H1 (cell line): Measurements from ENCODE around the gene PPM1M. TPM values are rescaled to one million over a fixed set of nuclear protein-coding genes. Genes with fewer than 3 reads are reported as not detected.

Experiments used
- CTCF ChIA-PET: fragments of 300-600 bp; sonication (Branson Sonifier 250); formaldehyde crosslinking; loops from one replicate; lab custom pipeline; 2021; ENCODE audit not compliant: partially characterized antibody; lab: Charles Lee
- POLR2A ChIA-PET: fragments of 300-600 bp; sonication (Branson Sonifier 250); formaldehyde crosslinking; loops from one replicate; lab custom pipeline; 2021; ENCODE audit warnings: inconsistent platforms; ENCODE audit not compliant: partially characterized antibody; lab: Charles Lee
- DNase-seq, 2 experiments: peaks; one replicate each; pipeline versions ENCODE4 v3.0.0 to v3.0.0-alpha.2; 2010 to 2022; ENCODE audit warnings: low spot score in 2 of 2, low read depth in 1 of 2, mixed read lengths in 1 of 2
- FAIRE-seq: peaks from 2 replicates; lab custom pipeline; 2011; peaks lifted over from hg19 to GRCh38; lab: Jason Lieb, UNC
- H2AFZ ChIP-seq: 2 replicates; pipeline ENCODE4 v1.8.1; 2012; ENCODE audit warnings: low read length, inconsistent platforms
- H2AK5ac ChIP-seq: 2 replicates; pipeline ENCODE4 v1.6.1; 2013; ENCODE audit warnings: low read depth, low read length
- H2BK120ac ChIP-seq: replicated peaks from 2 replicates; pipeline ENCODE3; 2013; ENCODE audit warnings: low read depth, low read length, inconsistent platforms
- H2BK12ac ChIP-seq: 2 replicates; pipeline ENCODE4 v1.6.1; 2013; ENCODE audit warnings: low read depth, low read length
- H2BK15ac ChIP-seq: 2 replicates; pipeline ENCODE4 v1.6.1; 2013; ENCODE audit warnings: low read length
- H2BK20ac ChIP-seq: 2 replicates; pipeline ENCODE4 v1.6.1; 2013; ENCODE audit warnings: low read length
- H2BK5ac ChIP-seq: 2 replicates; pipeline ENCODE4 v1.6.1; 2013; ENCODE audit warnings: low read depth, low read length
- H3K14ac ChIP-seq: 2 replicates; pipeline ENCODE4 v1.6.1; 2013; ENCODE audit warnings: inconsistent platforms; ENCODE audit not compliant: insufficient read length
- H3K18ac ChIP-seq: 2 replicates; pipeline ENCODE4 v1.6.1; 2013; ENCODE audit warnings: low read length; ENCODE audit errors: extremely low read depth
- H3K23ac ChIP-seq: 2 replicates; pipeline ENCODE4 v1.6.1; 2013; ENCODE audit warnings: inconsistent platforms; ENCODE audit not compliant: insufficient read length
- H3K23me2 ChIP-seq: 2 replicates; pipeline ENCODE4 v1.6.1; 2013; ENCODE audit warnings: low read depth, low read length
- H3K27ac ChIP-seq: 2 replicates; pipeline ENCODE4 v1.6.1; 2011; ENCODE audit warnings: low read depth, low read length, inconsistent platforms
- H3K27me3 ChIP-seq, 4 experiments: replicated peaks in 1 of 4; 1 replicate in 1 of 4; 2 replicates in 3 of 4; pipeline versions ENCODE4 v1.6.1 to v1.8.1; 2011 to 2013; ENCODE audit warnings: low read length in 3 of 4, mild to moderate bottlenecking in 3 of 4, inconsistent platforms in 2 of 4, mixed read lengths in 2 of 4, moderate library complexity in 1 of 4; ENCODE audit not compliant: control insufficient read depth in 3 of 4, insufficient read depth in 3 of 4; ENCODE audit errors: extremely low read depth in 1 of 4
- H3K36me3 ChIP-seq, 4 experiments: 2 replicates each; pipeline versions ENCODE4 v1.6.1 to v1.8.1; 2011 to 2013; ENCODE audit warnings: mild to moderate bottlenecking in 4 of 4, low read length in 3 of 4, moderate library complexity in 2 of 4, control low read depth in 1 of 4, inconsistent platforms in 1 of 4; ENCODE audit not compliant: insufficient read depth in 4 of 4, control insufficient read depth in 2 of 4
- H3K4ac ChIP-seq: replicated peaks from 2 replicates; pipeline ENCODE3; 2013; ENCODE audit warnings: low read length, low read depth, mixed read lengths, inconsistent platforms; ENCODE audit not compliant: insufficient read length
- H3K4me1 ChIP-seq, 4 experiments: replicated peaks in 1 of 4; 1 replicate in 1 of 4; 2 replicates in 3 of 4; pipeline versions ENCODE4 v1.6.1 to v1.8.1; 2011 to 2013; ENCODE audit warnings: low read length in 3 of 4, inconsistent platforms in 2 of 4, mixed read lengths in 1 of 4; ENCODE audit not compliant: insufficient read depth in 4 of 4, control insufficient read depth in 3 of 4
- H3K4me2 ChIP-seq, 2 experiments: 2 replicates each; pipeline versions ENCODE4 v1.6.1 to v1.8.1; 2011 to 2013; ENCODE audit warnings: low read depth in 2 of 2, low read length in 2 of 2, control low read depth in 1 of 2, inconsistent platforms in 1 of 2, mild to moderate bottlenecking in 1 of 2; ENCODE audit not compliant: insufficient read depth in 1 of 2
- H3K4me3 ChIP-seq, 4 experiments: fragments of 200-600, 300-600 bp in 1 of 4; sonication (generic), shearing (Covaris generic), sonication (Bioruptor Twin) in 1 of 4; 2 replicates each; pipeline versions ENCODE4 v1.5.1 to v1.8.1; 2011 to 2016; ENCODE audit warnings: low read length in 4 of 4, low read depth in 3 of 4, control low read depth in 2 of 4, inconsistent platforms in 2 of 4, mild to moderate bottlenecking in 2 of 4, mixed read lengths in 1 of 4, moderate library complexity in 1 of 4; ENCODE audit not compliant: insufficient read depth in 2 of 4; ENCODE audit errors: extremely low read depth in 1 of 4
- H3K56ac ChIP-seq: replicated peaks from 2 replicates; pipeline ENCODE3; 2013; ENCODE audit warnings: low read depth, mild to moderate bottlenecking, mixed read lengths, low read length, inconsistent platforms; ENCODE audit not compliant: insufficient read length
- H3K79me1 ChIP-seq: 2 replicates; pipeline ENCODE4 v1.6.1; 2013; ENCODE audit warnings: low read depth, low read length, control low read depth
- H3K79me2 ChIP-seq, 2 experiments: 2 replicates each; pipeline versions ENCODE4 v1.6.1 to v1.8.1; 2012 to 2013; ENCODE audit warnings: low read length in 2 of 2, mild to moderate bottlenecking in 2 of 2, inconsistent platforms in 1 of 2; ENCODE audit not compliant: insufficient read depth in 2 of 2, control insufficient read depth in 1 of 2
- H3K9ac ChIP-seq, 4 experiments: replicated peaks in 1 of 4; 1 replicate in 1 of 4; 2 replicates in 3 of 4; pipeline versions ENCODE4 v1.6.1 to v1.8.1; 2011 to 2013; ENCODE audit warnings: low read depth in 3 of 4, low read length in 3 of 4, control low read depth in 2 of 4, mild to moderate bottlenecking in 2 of 4, moderate library complexity in 2 of 4, inconsistent platforms in 1 of 4; ENCODE audit errors: extremely low read depth in 1 of 4
- H3K9me3 ChIP-seq, 2 experiments: 2 replicates each; pipeline versions ENCODE4 v1.6.1 to v1.8.1; 2012 to 2013; ENCODE audit warnings: mild to moderate bottlenecking in 2 of 2, moderate library complexity in 2 of 2, control low read depth in 1 of 2, inconsistent platforms in 1 of 2, low read depth in 1 of 2, low read length in 1 of 2, mixed read lengths in 1 of 2; ENCODE audit not compliant: insufficient read depth in 2 of 2
- H4K20me1 ChIP-seq, 2 experiments: replicated peaks in 1 of 2; 2 replicates each; pipeline versions ENCODE3 to v1.8.1; 2011 to 2013; ENCODE audit warnings: inconsistent platforms in 2 of 2, low read length in 2 of 2, mild to moderate bottlenecking in 1 of 2; ENCODE audit not compliant: insufficient read depth in 2 of 2, control insufficient read depth in 1 of 2
- H4K5ac ChIP-seq: 2 replicates; pipeline ENCODE4 v1.6.1; 2013; ENCODE audit warnings: low read length, low read depth, mixed read lengths, inconsistent platforms; ENCODE audit not compliant: insufficient read length
- H4K8ac ChIP-seq: 2 replicates; pipeline ENCODE4 v1.8.0; 2013; ENCODE audit warnings: mild to moderate bottlenecking, moderate library complexity, low read length, inconsistent platforms; ENCODE audit not compliant: insufficient read depth; ENCODE audit errors: extremely low read depth
- H4K91ac ChIP-seq: replicated peaks from 2 replicates; pipeline ENCODE3; 2013; ENCODE audit warnings: low read length, mixed read lengths, inconsistent platforms; ENCODE audit not compliant: insufficient read length
- ASH2L ChIP-seq: fragments of 200-600, 300-600 bp; sonication (generic); IDR thresholded peaks from one replicate; pipeline ENCODE4 v1.7.1; 2017; ENCODE audit warnings: low read length
- CEBPB ChIP-seq: IDR thresholded peaks from 2 replicates; pipeline ENCODE4 v1.6.1; 2012; ENCODE audit warnings: low read depth, low read length
- CTBP2 ChIP-seq: IDR thresholded peaks from 2 replicates; pipeline ENCODE4 v1.7.0; 2011; ENCODE audit warnings: borderline replicate concordance, mild to moderate bottlenecking, moderate library complexity, mixed read lengths, low read length; ENCODE audit not compliant: insufficient read depth, insufficient read length
- HDAC2 ChIP-seq, 2 experiments: fragments of 300-600 bp in 1 of 2; sonication (generic) in 1 of 2; IDR thresholded peaks; 2 replicates each; pipeline ENCODE4 v1.6.1; 2011 to 2012; ENCODE audit warnings: low read depth in 2 of 2, low read length in 2 of 2, mild to moderate bottlenecking in 2 of 2, moderate library complexity in 2 of 2, borderline replicate concordance in 1 of 2, inconsistent platforms in 1 of 2
- KDM4A ChIP-seq: IDR thresholded peaks from one replicate; pipeline ENCODE4 v1.7.1; 2012; ENCODE audit warnings: low read depth, mild to moderate bottlenecking, moderate library complexity, low read length, inconsistent platforms; ENCODE audit not compliant: severe bottlenecking
- KDM5A ChIP-seq: fragments of 200-600 bp; IDR thresholded peaks from 2 replicates; pipeline ENCODE4 v1.7.1; 2012; ENCODE audit warnings: mild to moderate bottlenecking, low read length, inconsistent platforms, mixed read lengths
- MAFK ChIP-seq: IDR thresholded peaks from 2 replicates; pipeline ENCODE4 v1.6.1; 2012; ENCODE audit warnings: low read depth, mild to moderate bottlenecking, improper control_type of control experiment, low read length
- SRF ChIP-seq: IDR thresholded peaks from 2 replicates; pipeline ENCODE4 v1.6.1; 2011; ENCODE audit warnings: mild to moderate bottlenecking, low read depth, low read length, moderate library complexity
- TAF7 ChIP-seq: optimal IDR thresholded peaks from 2 replicates; pipeline ENCODE3; 2011; ENCODE audit warnings: low read depth, mild to moderate bottlenecking, inconsistent platforms, low read length, moderate library complexity, borderline replicate concordance
- WGBS, 2 experiments: shearing (Covaris generic) in 1 of 2; methylation state at CpG; one replicate each; pipeline versions ENCODE4 v1.1.6 to v1.1.7; 2013 to 2015; ENCODE audit warnings: low lambda C conversion rate in 2 of 2, mixed read lengths in 2 of 2, inconsistent platforms in 1 of 2, low coverage in 1 of 2, missing lambda C conversion rate in 1 of 2; ENCODE audit not compliant: insufficient replicate concordance in 2 of 2, insufficient coverage in 1 of 2, insufficient read length in 1 of 2; ENCODE audit errors: extremely low coverage in 1 of 2, missing lambda C conversion rate in 1 of 2; 5-methylcytosine and 5-hydroxymethylcytosine counted together
- polyA plus RNA-seq, 7 experiments: library from polyadenylated mRNA; depleted of rRNA in 3 of 7; stranded (reverse) in 5 of 7; unstranded in 2 of 7; fragments of >200 nt in 5 of 7; fragments of 200-250 nt in 2 of 7; gene quantifications; 1 replicate in 5 of 7; 2 replicates in 1 of 7; 4 replicates in 1 of 7; pipeline versions ENCODE4 v1.2.1 to v1.2.3, GENCODE V29; 2011 to 2013; ENCODE audit warnings: missing spikeins in 2 of 7, mixed read lengths in 2 of 7
- total RNA-seq: library from RNA; stranded (reverse); fragmentation: NEBNext Ultra II Directional; extraction: Animal tissue kit (Norgen Biotek cat#: 25700); gene quantifications from 2 replicates; pipeline ENCODE4 v1.2.1, GENCODE V29; 2021
- TF ChIP-seq, protein P1 (sequence below): IDR thresholded peaks from 2 replicates; pipeline ENCODE4 v1.6.1; 2011; ENCODE audit warnings: low read depth, mild to moderate bottlenecking, low read length; ENCODE audit not compliant: insufficient read depth

Gene PPM1M
- total and polyA plus RNA-seq, 2 of the 8 experiments (the other 6 are each of a cell fraction or from before 2014, with no cell fraction given): 5.2 to 6.3 TPM

DNA sequence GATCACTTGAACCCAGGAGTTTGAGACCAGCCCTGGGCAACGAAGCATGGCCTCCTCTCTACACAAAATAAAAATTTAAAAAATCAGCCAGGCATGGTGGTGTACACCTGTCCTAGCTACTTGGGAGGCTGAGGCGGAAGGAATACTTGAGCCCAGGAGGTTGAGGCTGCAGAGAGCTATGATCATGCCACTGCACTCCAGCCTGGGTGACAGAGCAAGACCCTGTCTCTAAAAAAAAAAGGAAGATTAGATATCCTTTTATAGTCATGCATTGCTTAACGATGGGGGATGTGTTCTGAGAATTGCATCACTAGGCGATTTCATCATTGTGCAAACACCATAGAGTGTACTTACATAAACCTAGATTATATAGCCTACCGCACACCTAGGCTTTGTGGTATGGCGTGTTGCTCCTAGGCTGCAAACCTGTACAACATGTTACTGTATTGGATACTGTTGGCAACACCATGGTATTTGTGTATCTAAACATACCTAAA, 35.0 kb upstream of the PPM1M start:
- Histone ChIP-seq H2BK120ac (no peak overlapping the region), H3K9me3 (no peaks in the 10 kb centered on the region), H4K5ac (no peak overlapping the region), H3K9ac (no peak overlapping the region), H2BK5ac (no peak overlapping the region), H2AFZ (no peak overlapping the region), H3K56ac (no peak overlapping the region), H3K4me1 (no peaks in the 10 kb centered on the region), H3K18ac (no peak overlapping the region), H2BK15ac (no peak overlapping the region), H4K91ac (no peak overlapping the region), H3K4ac (no peak overlapping the region), H3K36me3 (peaks cover 33 to 90% (median 77%) of the 10 kb centered on the region in 4 experiments), H2AK5ac (no peak overlapping the region), H3K4me2 (no peak overlapping the region), H4K20me1 (peaks cover 0 to 8% of the 10 kb centered on the region in 2 experiments), H2BK20ac (no peak overlapping the region), H3K23me2 (no peaks in the 10 kb centered on the region), H4K8ac (no peak overlapping the region), H3K79me2 (no peaks in the 10 kb centered on the region), H3K23ac (no peak overlapping the region)
- ChIA-PET POLR2A (interaction anchor here (0.5 to 1.2 kb wide), 2 partner anchors 67 to 216 kb away, joined by 3 read pairs; no protein-coding TSS in a partner anchor), CTCF (interaction anchor here (0.8 to 20.4 kb wide), 4 partner anchors 11 to 209 kb away, joined by 3 to 336 read pairs (median 28); partner anchors contain the start of gene TWF2)
- no peak for FAIRE-seq
- TF ChIP-seq CTBP2: no peak
- TF ChIP-seq KDM4A: no peak
- TF ChIP-seq KDM5A: no peak
- TF ChIP-seq SRF: no peak
- TF ChIP-seq CEBPB: no peak
- no peak for TF ChIP-seq ASH2L
- no peak for TF ChIP-seq TAF7
- no peak for TF ChIP-seq MAFK
- TF ChIP-seq, protein P1, sequence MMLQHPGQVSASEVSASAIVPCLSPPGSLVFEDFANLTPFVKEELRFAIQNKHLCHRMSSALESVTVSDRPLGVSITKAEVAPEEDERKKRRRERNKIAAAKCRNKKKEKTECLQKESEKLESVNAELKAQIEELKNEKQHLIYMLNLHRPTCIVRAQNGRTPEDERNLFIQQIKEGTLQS: no peak
- no peak for TF ChIP-seq HDAC2 (IDR thresholded peaks at IDR 0.05; ENCODE audit: borderline replicate concordance in 1 of 2, low read depth in 2 of 2, low read length in 2 of 2)
- TF ChIP-seq, all 59 proteins: peak for 0
- Histone ChIP-seq H3K79me1 (no peaks in the 10 kb centered on the region), H3K4me3 (no peak overlapping the region), H3K27me3 (no peaks in the 10 kb centered on the region), H3K14ac (no peak overlapping the region), H2BK12ac (no peak overlapping the region), H3K27ac (no peak overlapping the region)
- WGBS, 2 experiments: 89% methylated on average over 6 of the region's 6 CpGs; no CpG with 5 or more reads in 1 of the 2 experiments
- DNase-seq: no peak
